CD4-positive, CD25-positive, alpha-beta regulatory T cell (primary cell): Measurements from ENCODE around the gene PRR33. TPM values are rescaled to one million over a fixed set of nuclear protein-coding genes. Genes with fewer than 3 reads are reported as not detected.

Experiments used
- ATAC-seq, 2 donors: fragments of 150-1000 bp; cut with Tn5 transposase; one replicate each; pipeline ENCODE4 v1.10.0; 2021; ENCODE audit warnings: low read depth in 2 of 2, moderate number of reproducible peaks in 2 of 2, moderate library complexity in 1 of 2
- DNase-seq, 3 donors: peaks; one replicate each; pipeline versions ENCODE4 v3.0.0 to v3.0.0-alpha.2; 2012 to 2022; ENCODE audit warnings: mixed read lengths in 1 of 3
- H3K27ac ChIP-seq: one replicate; pipeline ENCODE4 v1.7.0; 2013; ENCODE audit warnings: mild to moderate bottlenecking, low read length; ENCODE audit not compliant: insufficient read depth, poor library complexity, severe bottlenecking
- H3K27me3 ChIP-seq: one replicate; pipeline ENCODE4 v1.7.0; 2013; ENCODE audit warnings: low read length; ENCODE audit not compliant: control insufficient read depth, insufficient read depth
- H3K36me3 ChIP-seq: one replicate; pipeline ENCODE4 v1.7.0; 2013; ENCODE audit warnings: mild to moderate bottlenecking, low read length, moderate library complexity; ENCODE audit not compliant: control insufficient read depth, insufficient read depth
- H3K4me1 ChIP-seq: 2 replicates; pipeline ENCODE4 v1.7.0; 2013; ENCODE audit warnings: mild to moderate bottlenecking, low read length; ENCODE audit not compliant: insufficient read depth, control insufficient read depth, poor library complexity, severe bottlenecking
- H3K4me3 ChIP-seq: one replicate; pipeline ENCODE4 v1.7.0; 2013; ENCODE audit warnings: low read depth, mild to moderate bottlenecking, low read length, moderate library complexity
- H3K9me3 ChIP-seq, 2 experiments: 1 replicate in 1 of 2; 2 replicates in 1 of 2; pipeline ENCODE4 v1.7.0; 2013; ENCODE audit warnings: low read length in 2 of 2, mild to moderate bottlenecking in 1 of 2, moderate library complexity in 1 of 2; ENCODE audit not compliant: control insufficient read depth in 2 of 2
- H3K27ac Mint-ChIP-seq, 3 donors: one replicate each; pipeline ENCODE4 v1.8.0; 2020 to 2022; ENCODE audit warnings: mild to moderate bottlenecking in 3 of 3, mixed read lengths in 3 of 3, moderate library complexity in 2 of 3
- H3K27me3 Mint-ChIP-seq: one replicate; pipeline ENCODE4 v1.8.0; 2022; ENCODE audit warnings: mild to moderate bottlenecking, mixed read lengths
- H3K36me3 Mint-ChIP-seq: one replicate; pipeline ENCODE4 v1.8.0; 2020; ENCODE audit warnings: mixed read lengths
- H3K4me1 Mint-ChIP-seq, 4 donors: one replicate each; pipeline ENCODE4 v1.8.0; 2020 to 2022; ENCODE audit warnings: mixed read lengths in 4 of 4, mild to moderate bottlenecking in 1 of 4
- H3K4me3 Mint-ChIP-seq, 4 donors: one replicate each; pipeline ENCODE4 v1.8.0; 2020 to 2022; ENCODE audit warnings: mild to moderate bottlenecking in 4 of 4, mixed read lengths in 4 of 4, moderate library complexity in 3 of 4
- H3K9me3 Mint-ChIP-seq, 7 donors: one replicate each; pipeline ENCODE4 v1.8.0; 2020 to 2022; ENCODE audit warnings: mixed read lengths in 7 of 7, mild to moderate bottlenecking in 3 of 7, moderate library complexity in 2 of 7
- polyA plus RNA-seq, 4 donors: library from polyadenylated mRNA; unstranded; fragments of 300-500 nt; fragmentation: Illumina TruSeq; gene quantifications; one replicate each; pipeline ENCODE4 v1.2.3, GENCODE V29; 2021
- total RNA-seq: library from RNA; stranded (reverse); gene quantifications from one replicate; pipeline ENCODE4 v1.2.3, GENCODE V29; 2022

The PRR33 gene
- total and polyA plus RNA-seq, 5 donors from 2014 or later = 0.06 to 0.09 (median 0.08) TPM; not detected in 2

DNA sequence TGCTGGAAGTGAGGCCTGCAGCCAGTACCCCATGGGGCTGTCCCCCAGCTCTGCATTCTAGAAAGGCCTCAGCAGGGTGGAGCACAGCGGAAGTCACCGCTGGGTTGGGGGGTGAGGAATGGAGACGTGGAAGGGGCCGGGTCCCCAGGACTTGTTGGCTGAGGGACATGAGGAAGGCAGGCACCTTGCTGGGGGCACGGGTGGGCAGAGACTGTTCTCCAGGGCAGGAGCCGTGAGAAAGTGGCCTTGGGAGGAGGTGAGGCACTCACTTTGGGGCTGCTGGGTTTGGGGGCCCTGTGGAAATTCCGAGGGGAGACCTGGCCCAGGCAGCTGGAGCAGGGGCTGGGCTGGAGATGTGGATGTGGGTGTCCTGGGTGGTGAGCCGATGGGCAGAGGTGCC, 47.9 kb downstream of the PRR33 start:
- Mint-ChIP-seq H3K27ac (peak overlapping the region; percentile 89 to 99 (median 96)), H3K4me3 (peak overlapping the region; percentile 55 to 91 (median 82)), H3K4me1 (peaks cover 12 to 64% (median 29%) of the 10 kb centered on the region in 4 donors), H3K9me3 (no peaks in the 10 kb centered on the region), H3K27me3 (no peaks in the 10 kb centered on the region), H3K36me3 (no peaks in the 10 kb centered on the region)
- Histone ChIP-seq H3K9me3 (no peaks in the 10 kb centered on the region), H3K27me3 (no peaks in the 10 kb centered on the region), H3K4me3 (no peak overlapping the region), H3K27ac (peak overlapping the region; percentile 76), H3K4me1 (peaks cover 66% of the 10 kb centered on the region), H3K36me3 (no peaks in the 10 kb centered on the region)
- no peak for ATAC-seq
- DNase-seq = no peak

GRCh38 chr11:1843098-1843473, 48.6 kb downstream of the PRR33 start:
- H3K27ac Mint-ChIP-seq = peak overlapping the region in 2 of 3 donors; percentile 55 to 89
- no peak for DNase-seq
- no peaks in the 10 kb centered on the region for H3K36me3 Mint-ChIP-seq
- Histone ChIP-seq H3K4me3 (no peak overlapping the region), H3K36me3 (no peaks in the 10 kb centered on the region), H3K27ac (no peak overlapping the region), H3K4me1 (peaks cover 66% of the 10 kb centered on the region), H3K27me3 (no peaks in the 10 kb centered on the region), H3K9me3 (no peaks in the 10 kb centered on the region)
- H3K27me3 Mint-ChIP-seq = no peaks in the 10 kb centered on the region
- no peaks in the 10 kb centered on the region for H3K9me3 Mint-ChIP-seq
- ATAC-seq = no peak
- peak overlapping the region; percentile 19 to 80 (median 43) for H3K4me3 Mint-ChIP-seq
- peaks cover 12 to 58% (median 28%) of the 10 kb centered on the region in 4 donors for H3K4me1 Mint-ChIP-seq

GRCh38 chr11:1842149-1843097, 49.3 kb downstream of the PRR33 start:
- H3K27ac Mint-ChIP-seq = no peak overlapping the region
- ATAC-seq (no peak), DNase-seq (no peak)
- no peaks in the 10 kb centered on the region for H3K36me3 Mint-ChIP-seq
- H3K4me1 Mint-ChIP-seq = peaks cover 12 to 58% (median 28%) of the 10 kb centered on the region in 4 donors
- Histone ChIP-seq H3K4me3 (no peak overlapping the region), H3K27ac (no peak overlapping the region), H3K27me3 (no peaks in the 10 kb centered on the region), H3K9me3 (no peaks in the 10 kb centered on the region), H3K36me3 (no peaks in the 10 kb centered on the region), H3K4me1 (peaks cover 66% of the 10 kb centered on the region)
- H3K9me3 Mint-ChIP-seq = no peaks in the 10 kb centered on the region
- peak overlapping the region; percentile 3 to 54 (median 26) for H3K4me3 Mint-ChIP-seq
- no peaks in the 10 kb centered on the region for H3K27me3 Mint-ChIP-seq

DNA sequence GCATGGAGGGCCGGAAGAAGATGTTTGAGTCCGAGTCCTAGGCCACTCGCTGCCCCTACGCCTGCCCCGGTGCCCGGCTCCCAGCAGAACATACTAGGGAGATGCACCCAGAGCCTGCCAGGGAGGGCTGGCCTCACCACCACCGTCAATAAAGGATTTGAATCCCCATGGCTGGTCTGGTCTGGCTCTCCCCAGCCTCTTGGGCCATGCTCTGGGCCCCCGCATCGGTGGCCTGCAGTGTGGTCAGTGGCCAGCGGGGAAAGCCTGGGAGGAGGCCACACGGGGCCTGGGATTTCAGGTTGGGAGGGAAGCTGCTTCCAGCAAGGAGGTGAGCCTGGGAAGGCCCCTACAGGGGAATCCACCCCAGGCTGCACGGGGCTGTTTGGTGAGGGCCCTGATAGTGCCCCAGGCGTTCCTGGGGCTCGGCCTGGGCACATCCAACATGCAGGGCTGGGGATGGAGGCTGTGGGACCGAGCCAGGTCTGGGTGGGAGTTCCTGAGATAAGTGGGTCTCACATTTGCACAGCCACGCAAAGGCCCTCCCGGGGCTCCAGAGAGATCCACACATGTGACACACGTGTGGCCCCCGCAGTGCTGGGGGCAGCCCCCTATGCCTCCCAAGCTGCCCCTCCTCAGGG, 50.1 kb downstream of the PRR33 start:
- Mint-ChIP-seq H3K4me1 (peaks cover 12 to 50% (median 27%) of the 10 kb centered on the region in 4 donors), H3K27ac (no peak overlapping the region), H3K4me3 (no peak overlapping the region), H3K9me3 (no peaks in the 10 kb centered on the region), H3K27me3 (no peaks in the 10 kb centered on the region), H3K36me3 (no peaks in the 10 kb centered on the region)
- Histone ChIP-seq H3K9me3 (no peaks in the 10 kb centered on the region), H3K36me3 (no peaks in the 10 kb centered on the region), H3K27ac (no peak overlapping the region), H3K27me3 (no peaks in the 10 kb centered on the region), H3K4me3 (no peak overlapping the region), H3K4me1 (peaks cover 60% of the 10 kb centered on the region)
- no peak for DNase-seq
- ATAC-seq = no peak

DNA sequence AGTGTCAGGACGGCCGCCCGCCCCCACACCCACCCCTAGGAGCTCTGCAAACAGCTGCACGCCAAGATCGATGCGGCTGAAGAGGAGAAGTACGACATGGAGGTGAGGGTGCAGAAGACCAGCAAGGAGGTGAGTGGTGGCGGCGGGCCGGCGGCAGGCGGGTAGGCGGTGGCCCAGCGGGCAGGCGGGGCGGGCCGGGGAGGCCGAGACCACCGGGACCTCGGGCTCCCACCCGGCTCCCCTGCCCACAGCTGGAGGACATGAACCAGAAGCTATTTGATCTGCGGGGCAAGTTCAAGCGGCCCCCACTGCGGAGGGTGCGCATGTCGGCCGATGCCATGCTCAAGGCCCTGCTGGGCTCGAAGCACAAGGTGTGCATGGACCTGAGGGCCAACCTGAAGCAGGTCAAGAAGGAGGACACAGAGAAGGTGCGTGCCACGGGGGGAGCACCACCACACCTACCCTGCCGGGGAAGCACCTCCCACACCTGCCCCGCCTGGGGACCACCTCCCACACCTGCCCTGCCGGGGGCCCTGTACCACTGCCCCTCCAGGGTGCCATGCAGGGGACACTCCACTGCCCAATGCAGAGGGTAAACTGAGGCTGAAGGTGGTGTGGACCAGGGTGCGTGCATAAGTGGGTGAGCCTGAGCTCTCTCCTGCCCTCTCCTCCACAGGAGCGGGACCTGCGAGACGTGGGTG, 50.8 kb downstream of the PRR33 start:
- peak overlapping the region in 1 of 3 donors; percentile 26 for H3K27ac Mint-ChIP-seq
- H3K27me3 Mint-ChIP-seq = no peaks in the 10 kb centered on the region
- H3K4me1 Mint-ChIP-seq = peaks cover 12 to 43% (median 25%) of the 10 kb centered on the region in 4 donors
- Histone ChIP-seq H3K4me3 (no peak overlapping the region), H3K9me3 (no peaks in the 10 kb centered on the region), H3K27me3 (no peaks in the 10 kb centered on the region), H3K4me1 (peaks cover 53% of the 10 kb centered on the region), H3K36me3 (no peaks in the 10 kb centered on the region), H3K27ac (no peak overlapping the region)
- ATAC-seq (no peak), DNase-seq (no peak)
- no peak overlapping the region for H3K4me3 Mint-ChIP-seq
- no peaks in the 10 kb centered on the region for H3K9me3 Mint-ChIP-seq
- H3K36me3 Mint-ChIP-seq = no peaks in the 10 kb centered on the region

DNA sequence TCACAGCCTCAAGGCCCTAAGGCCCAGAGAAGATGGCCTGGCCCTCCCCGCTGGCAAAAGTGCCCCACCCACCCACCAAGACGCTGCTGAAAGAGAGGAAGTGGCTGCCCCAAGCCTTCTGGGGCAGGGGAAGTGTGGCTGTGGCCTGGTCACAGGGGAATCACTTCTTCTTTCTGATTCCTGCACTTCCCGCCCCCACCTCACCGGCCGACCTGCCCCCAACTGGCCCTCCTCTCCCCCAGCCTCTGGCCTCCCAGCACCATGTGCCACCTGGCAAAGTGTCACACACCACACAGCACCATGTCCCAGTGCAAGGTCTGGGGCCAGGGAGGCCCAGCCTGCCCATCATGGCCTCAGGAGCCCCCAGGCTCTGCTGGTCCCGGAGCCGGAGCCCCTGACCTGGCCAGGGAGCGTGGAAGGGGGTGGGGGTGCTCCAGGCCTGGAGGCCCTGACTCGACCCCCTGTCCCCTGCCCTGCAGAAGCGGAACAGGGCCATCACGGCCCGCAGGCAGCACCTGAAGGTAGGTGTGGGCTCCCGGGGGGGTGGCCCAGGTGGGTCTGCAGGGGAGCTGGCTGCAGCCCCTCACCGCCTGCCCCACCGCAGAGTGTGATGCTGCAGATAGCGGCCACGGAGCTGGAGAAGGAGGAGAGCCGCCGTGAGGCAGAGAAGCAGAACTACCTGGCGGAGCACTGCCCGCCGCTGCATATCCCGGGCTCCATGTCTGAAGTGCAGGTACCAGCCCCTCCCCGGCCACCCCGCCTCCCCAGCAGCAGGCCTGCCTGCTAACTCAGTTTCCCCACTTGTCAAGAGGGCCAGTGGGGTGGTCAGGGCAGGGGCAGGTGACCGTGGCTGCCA, 51.5 kb downstream of the PRR33 start:
- H3K4me3 Mint-ChIP-seq = peak overlapping the region in 1 of 4 donors; percentile 61
- DNase-seq (peak in 1 of 3 donors; percentile 21), ATAC-seq (no peak)
- Histone ChIP-seq H3K9me3 (no peaks in the 10 kb centered on the region), H3K4me3 (no peak overlapping the region), H3K36me3 (no peaks in the 10 kb centered on the region), H3K27ac (no peak overlapping the region), H3K4me1 (peaks cover 45% of the 10 kb centered on the region), H3K27me3 (no peaks in the 10 kb centered on the region)
- no peaks in the 10 kb centered on the region for H3K36me3 Mint-ChIP-seq
- no peaks in the 10 kb centered on the region for H3K9me3 Mint-ChIP-seq
- H3K27me3 Mint-ChIP-seq = no peaks in the 10 kb centered on the region
- H3K27ac Mint-ChIP-seq = peak overlapping the region in 2 of 3 donors; percentile 69 to 71
- H3K4me1 Mint-ChIP-seq = peaks cover 7 to 35% (median 19%) of the 10 kb centered on the region in 4 donors
